Liver (tissue), 3 donors: ENCODE results near the gene NHERF2.
A peak's percentile ranks its signal among the peaks of the same experiment; 100 is the strongest.
"Not testable (repeated sequence)": the region's sequence is repeated elsewhere in the genome, so short reads cannot be mapped to it uniquely, and the experiment has no call there.

Experiments
- EGR1 ChIP-seq, 2 donors: IDR thresholded peaks; 2 replicates each; pipeline ENCODE4 v1.6.1; 2016 to 2018; ENCODE audit warnings: antibody characterized with exemption in 2 of 2, low read depth in 2 of 2
- HNF4A ChIP-seq, 2 donors: conservative IDR thresholded peaks; 2 replicates each; pipeline ENCODE4 v1.6.1; 2016; ENCODE audit warnings: antibody characterized with exemption in 2 of 2, mild to moderate bottlenecking in 2 of 2
- HNF4G ChIP-seq: IDR thresholded peaks from 2 replicates; pipeline ENCODE4 v1.6.1; 2016; ENCODE audit warnings: antibody characterized with exemption
- JUND ChIP-seq, 2 donors: IDR thresholded peaks; 2 replicates each; pipeline ENCODE4 v1.6.1; 2016; ENCODE audit warnings: antibody characterized with exemption in 2 of 2
- RAD21 ChIP-seq, 2 donors: IDR thresholded peaks; 2 replicates each; pipeline ENCODE4 v1.6.1; 2016; ENCODE audit warnings: antibody characterized with exemption in 2 of 2, mild to moderate bottlenecking in 2 of 2
- RXRA ChIP-seq, 2 donors: IDR thresholded peaks; 2 replicates each; pipeline ENCODE4 v1.6.1; 2017 to 2018; ENCODE audit warnings: antibody characterized with exemption in 2 of 2, mild to moderate bottlenecking in 1 of 2
- SP1 ChIP-seq: IDR thresholded peaks from 2 replicates; pipeline ENCODE4 v1.6.1; 2018; ENCODE audit warnings: antibody characterized with exemption, mild to moderate bottlenecking
- TAF1 ChIP-seq: conservative IDR thresholded peaks from 2 replicates; pipeline ENCODE4 v1.6.1; 2016; ENCODE audit warnings: antibody characterized with exemption, mild to moderate bottlenecking
- YY1 ChIP-seq: IDR thresholded peaks from 2 replicates; pipeline ENCODE4 v1.6.1; 2016; ENCODE audit warnings: antibody characterized with exemption, mild to moderate bottlenecking
- TF ChIP-seq, protein P1 (sequence below): IDR thresholded peaks from 2 replicates; pipeline ENCODE4 v1.6.1; 2016; ENCODE audit warnings: antibody characterized with exemption, mild to moderate bottlenecking
- TF ChIP-seq, protein P2 (sequence below): fragments of 150-350 bp; IDR thresholded peaks from 2 replicates; pipeline ENCODE4 v1.5.1; 2017; ENCODE audit warnings: improper control_type of control experiment, low read depth, low read length; ENCODE audit not compliant: missing input control
- TF ChIP-seq, protein P3 (sequence below): IDR thresholded peaks from 2 replicates; pipeline ENCODE4 v1.6.1; 2016; ENCODE audit warnings: antibody characterized with exemption
- donor health status: healthy.
- donor health status: healthy.

DNA sequence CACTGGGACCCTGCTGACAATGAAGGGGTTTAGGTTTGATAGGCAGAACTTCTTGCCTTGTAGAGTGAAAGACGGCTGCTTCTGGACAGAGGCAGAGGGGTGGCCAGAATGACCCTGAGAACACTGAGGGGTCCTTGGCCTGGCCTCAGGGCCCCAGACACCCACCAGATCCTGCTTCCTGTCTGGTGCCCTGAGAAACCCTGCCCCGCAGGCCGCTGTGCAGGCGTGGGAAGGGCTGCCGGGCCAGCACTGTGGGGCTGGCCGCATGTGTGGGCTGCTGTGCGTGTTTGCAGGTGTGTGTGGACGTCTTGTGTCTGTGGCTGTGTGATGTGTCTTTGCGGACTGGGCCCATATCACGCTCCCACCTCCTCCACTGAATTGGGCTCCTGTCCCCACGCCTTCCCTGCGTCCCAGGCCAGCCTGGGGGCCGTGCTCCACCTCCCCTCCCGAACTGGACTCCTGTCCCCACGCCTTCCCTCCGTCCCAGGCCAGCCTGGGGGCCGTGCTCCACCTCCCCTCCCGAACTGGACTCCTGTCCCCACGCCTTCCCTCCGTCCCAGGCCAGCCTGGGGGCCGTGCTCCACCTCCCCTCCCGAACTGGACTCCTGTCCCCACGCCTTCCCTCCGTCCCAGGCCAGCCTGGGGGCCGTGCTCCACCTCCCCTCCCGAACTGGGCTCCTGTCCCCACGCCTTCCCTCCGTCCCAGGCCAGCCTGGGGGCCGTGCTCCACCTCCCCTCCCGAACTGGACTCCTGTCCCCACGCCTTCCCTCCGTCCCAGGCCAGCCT, 7.4 kb downstream of the NHERF2 start:
- TF ChIP-seq, protein P1, sequence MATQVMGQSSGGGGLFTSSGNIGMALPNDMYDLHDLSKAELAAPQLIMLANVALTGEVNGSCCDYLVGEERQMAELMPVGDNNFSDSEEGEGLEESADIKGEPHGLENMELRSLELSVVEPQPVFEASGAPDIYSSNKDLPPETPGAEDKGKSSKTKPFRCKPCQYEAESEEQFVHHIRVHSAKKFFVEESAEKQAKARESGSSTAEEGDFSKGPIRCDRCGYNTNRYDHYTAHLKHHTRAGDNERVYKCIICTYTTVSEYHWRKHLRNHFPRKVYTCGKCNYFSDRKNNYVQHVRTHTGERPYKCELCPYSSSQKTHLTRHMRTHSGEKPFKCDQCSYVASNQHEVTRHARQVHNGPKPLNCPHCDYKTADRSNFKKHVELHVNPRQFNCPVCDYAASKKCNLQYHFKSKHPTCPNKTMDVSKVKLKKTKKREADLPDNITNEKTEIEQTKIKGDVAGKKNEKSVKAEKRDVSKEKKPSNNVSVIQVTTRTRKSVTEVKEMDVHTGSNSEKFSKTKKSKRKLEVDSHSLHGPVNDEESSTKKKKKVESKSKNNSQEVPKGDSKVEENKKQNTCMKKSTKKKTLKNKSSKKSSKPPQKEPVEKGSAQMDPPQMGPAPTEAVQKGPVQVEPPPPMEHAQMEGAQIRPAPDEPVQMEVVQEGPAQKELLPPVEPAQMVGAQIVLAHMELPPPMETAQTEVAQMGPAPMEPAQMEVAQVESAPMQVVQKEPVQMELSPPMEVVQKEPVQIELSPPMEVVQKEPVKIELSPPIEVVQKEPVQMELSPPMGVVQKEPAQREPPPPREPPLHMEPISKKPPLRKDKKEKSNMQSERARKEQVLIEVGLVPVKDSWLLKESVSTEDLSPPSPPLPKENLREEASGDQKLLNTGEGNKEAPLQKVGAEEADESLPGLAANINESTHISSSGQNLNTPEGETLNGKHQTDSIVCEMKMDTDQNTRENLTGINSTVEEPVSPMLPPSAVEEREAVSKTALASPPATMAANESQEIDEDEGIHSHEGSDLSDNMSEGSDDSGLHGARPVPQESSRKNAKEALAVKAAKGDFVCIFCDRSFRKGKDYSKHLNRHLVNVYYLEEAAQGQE, result not testable (repeated sequence)
- TF ChIP-seq, protein P2, sequence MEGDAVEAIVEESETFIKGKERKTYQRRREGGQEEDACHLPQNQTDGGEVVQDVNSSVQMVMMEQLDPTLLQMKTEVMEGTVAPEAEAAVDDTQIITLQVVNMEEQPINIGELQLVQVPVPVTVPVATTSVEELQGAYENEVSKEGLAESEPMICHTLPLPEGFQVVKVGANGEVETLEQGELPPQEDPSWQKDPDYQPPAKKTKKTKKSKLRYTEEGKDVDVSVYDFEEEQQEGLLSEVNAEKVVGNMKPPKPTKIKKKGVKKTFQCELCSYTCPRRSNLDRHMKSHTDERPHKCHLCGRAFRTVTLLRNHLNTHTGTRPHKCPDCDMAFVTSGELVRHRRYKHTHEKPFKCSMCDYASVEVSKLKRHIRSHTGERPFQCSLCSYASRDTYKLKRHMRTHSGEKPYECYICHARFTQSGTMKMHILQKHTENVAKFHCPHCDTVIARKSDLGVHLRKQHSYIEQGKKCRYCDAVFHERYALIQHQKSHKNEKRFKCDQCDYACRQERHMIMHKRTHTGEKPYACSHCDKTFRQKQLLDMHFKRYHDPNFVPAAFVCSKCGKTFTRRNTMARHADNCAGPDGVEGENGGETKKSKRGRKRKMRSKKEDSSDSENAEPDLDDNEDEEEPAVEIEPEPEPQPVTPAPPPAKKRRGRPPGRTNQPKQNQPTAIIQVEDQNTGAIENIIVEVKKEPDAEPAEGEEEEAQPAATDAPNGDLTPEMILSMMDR, result not testable (repeated sequence)
- TF ChIP-seq, protein P3, sequence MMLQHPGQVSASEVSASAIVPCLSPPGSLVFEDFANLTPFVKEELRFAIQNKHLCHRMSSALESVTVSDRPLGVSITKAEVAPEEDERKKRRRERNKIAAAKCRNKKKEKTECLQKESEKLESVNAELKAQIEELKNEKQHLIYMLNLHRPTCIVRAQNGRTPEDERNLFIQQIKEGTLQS, result not testable (repeated sequence)
- TF ChIP-seq RAD21 (IDR thresholded peaks at IDR 0.05) (peak in 1 of 2 donors; percentile 7), EGR1 (IDR thresholded peaks at IDR 0.05; ENCODE audit: low read depth in 2 of 2) (peak in 1 of 2 donors; percentile 41), YY1 (peak; percentile 54), SP1 (peak; percentile 81), RXRA (IDR thresholded peaks at IDR 0.05) (peak; percentile 32 to 52), HNF4A (conservative IDR thresholded peaks at IDR 0.05) (peak; percentile 36 to 66)
- not testable (repeated sequence) for TF ChIP-seq HNF4G; JUND (IDR thresholded peaks at IDR 0.05); TAF1
